GM21381 (cell line): ENCODE results near the gene RANBP2.
"Not testable (repeated sequence)": the region's sequence is repeated elsewhere in the genome, so short reads cannot be mapped to it uniquely, and the experiment has no call there.

Source experiments
- ATAC-seq: cut with Tn5 transposase; IDR thresholded peaks from one replicate; pipeline ENCODE4 v1.9.1; 2021; ENCODE audit warnings: mild to moderate bottlenecking, moderate library complexity; ENCODE audit not compliant: unreplicated experiment

RANBP2 gene

DNA sequence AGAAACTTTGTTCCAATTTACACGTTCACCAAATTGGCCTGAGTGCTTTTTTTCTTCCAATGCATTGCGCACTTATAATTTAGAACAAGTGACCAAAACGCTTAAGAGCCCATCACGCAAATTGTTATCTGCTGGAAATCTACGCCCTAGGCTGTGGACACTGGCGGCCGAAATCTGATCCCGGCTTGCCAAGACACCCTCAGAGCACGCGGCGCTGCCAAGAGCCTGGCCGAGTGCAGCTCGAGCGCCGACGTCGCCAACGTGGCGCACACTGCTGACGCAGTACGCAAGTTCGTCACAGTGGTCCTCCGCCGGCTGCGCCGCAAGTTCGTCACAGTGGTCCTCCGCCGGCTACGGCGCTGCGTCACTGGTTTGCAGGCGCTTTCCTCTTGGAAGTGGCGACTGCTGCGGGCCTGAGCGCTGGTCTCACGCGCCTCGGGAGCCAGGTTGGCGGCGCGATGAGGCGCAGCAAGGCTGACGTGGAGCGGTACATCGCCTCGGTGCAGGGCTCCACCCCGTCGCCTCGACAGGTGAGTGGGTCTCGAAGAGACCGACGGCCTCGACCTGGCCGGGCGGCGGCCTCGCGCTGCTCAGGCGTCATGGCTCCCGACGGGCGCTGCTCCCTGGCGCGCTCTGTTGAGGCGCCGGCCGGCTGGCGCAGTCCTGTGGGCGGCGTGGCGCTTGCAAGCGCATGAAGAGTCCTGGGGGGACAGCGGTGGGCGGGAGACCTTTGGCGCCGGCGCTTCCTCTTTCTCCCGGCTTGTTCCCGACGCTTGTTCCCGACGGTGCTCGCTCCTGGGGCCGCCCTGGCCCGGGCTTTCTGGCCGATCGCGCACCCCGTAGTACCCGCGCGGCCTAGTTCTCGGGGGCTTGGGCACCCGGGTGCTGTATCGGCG, at the start of gene RANBP2:
Gene RANBP2, plus strand, starts transcription at position 334 of the 896 bp plus-strand sequence. Its CDS starts 125 bp downstream, at position 459.
- ATAC-seq = peak; percentile 98

- ATAC-seq = not testable (repeated sequence)
Measured at GRCh38 chr2:108670282-108670681, 49.0 kb upstream of the RANBP2 start.

GRCh38 chr2:108672200-108672805, 47.0 kb upstream of the RANBP2 start:
- ATAC-seq = not testable (repeated sequence)

GRCh38 chr2:108676522-108676921, 42.8 kb upstream of the RANBP2 start:
- not testable (repeated sequence) for ATAC-seq

GRCh38 chr2:108677239-108677744, 42.0 kb upstream of the RANBP2 start:
- not testable (repeated sequence) for ATAC-seq

DNA sequence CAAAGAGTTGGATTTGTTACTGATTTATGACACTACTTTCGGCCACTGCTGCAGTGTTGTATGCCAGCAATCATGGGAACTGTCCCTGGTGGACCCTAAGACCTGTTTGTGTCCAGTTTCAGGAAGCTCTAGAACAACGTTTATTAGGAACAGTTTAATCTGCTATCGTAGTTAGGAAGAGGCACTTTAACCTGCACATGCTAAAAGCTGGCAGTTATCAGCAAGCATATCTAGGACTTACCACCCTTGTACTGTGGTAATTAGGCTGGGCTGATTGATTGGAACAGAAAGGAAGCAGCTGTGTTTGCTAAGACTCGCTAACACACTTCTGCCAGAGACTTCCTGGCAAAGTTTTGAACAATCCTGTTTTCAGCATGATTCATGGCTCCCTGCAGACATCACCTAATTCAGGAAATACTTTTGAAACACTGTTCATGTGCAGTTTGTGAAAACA, 41.1 kb upstream of the RANBP2 start:
- ATAC-seq = not testable (repeated sequence)

- ATAC-seq = not testable (repeated sequence)
Measured at GRCh38 chr2:108680805-108681204, 38.5 kb upstream of the RANBP2 start.

DNA sequence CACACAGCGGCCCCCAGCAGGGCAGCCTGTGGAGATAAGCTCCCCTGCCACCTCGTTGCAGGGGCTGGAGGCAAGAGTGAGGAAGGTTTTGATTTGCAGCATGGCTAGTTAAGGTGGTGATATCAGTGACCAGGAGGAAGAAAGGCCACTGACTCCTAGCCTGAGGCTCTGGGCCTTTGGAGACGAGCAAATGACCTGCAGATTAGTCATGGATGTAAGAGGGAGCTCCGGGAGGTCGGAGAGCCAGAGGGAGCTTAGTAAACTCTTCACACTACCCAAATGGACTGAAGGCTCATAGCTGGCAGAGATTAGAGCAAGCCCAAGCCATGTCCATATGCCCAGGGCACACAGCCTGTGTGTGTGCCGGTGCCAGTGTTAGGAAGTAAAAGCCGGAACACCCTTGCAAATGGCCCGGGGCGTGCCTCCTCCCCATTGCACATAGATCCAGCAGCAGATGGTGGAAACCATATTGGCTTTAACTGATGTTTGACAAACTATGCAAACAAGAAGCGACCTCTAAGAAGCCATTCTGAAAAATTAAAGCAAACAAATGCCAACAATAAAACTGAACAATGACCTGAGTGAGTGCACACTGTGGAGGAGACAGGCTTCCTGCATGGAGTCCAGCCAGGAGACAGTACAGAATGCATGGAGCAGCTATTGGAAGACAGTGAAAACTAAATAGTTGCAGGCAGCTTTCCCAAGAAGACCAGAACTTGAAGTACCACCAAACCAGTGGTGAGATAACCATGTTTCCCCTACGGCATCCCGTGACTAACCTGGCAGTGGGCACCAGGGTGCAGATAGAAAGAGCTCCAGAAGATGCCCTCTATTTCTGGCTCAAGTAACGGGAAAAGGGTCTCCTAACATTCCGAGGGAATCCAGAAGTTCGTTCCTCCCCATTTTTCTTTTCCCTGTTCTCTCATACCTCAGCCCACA, 30.2 kb upstream of the RANBP2 start:
- ATAC-seq = not testable (repeated sequence)

- ATAC-seq = peak; percentile 77
Measured at GRCh38 chr2:108690001-108690400, 29.3 kb upstream of the RANBP2 start.

DNA sequence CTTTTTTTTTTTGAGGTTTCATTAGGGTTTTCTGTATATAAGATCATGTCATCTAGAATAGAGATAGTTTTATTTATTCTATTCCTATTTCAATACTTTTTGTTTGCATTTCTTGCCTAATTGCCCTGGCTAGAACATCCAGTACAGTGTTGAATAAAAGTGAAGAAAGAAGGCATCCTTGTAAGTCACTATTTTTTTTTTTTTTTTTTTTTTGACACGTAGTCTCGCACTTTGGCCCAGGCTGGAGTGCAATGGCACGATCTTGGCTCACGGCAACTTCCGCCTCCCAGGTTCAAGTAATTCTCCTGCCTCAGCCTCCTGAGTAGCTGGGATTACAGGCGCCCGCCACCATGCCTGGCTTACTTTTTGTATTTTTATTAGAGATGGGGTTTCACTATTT, 27.8 kb upstream of the RANBP2 start:
- no peak for ATAC-seq

- no peak for ATAC-seq
Measured at GRCh38 chr2:108701208-108701607, 18.1 kb upstream of the RANBP2 start.

GRCh38 chr2:108701806-108702205, 17.5 kb upstream of the RANBP2 start:
- no peak for ATAC-seq

GRCh38 chr2:108704871-108705270, 14.4 kb upstream of the RANBP2 start:
- no peak for ATAC-seq

GRCh38 chr2:108707300-108707699, 12.0 kb upstream of the RANBP2 start:
- ATAC-seq = no peak

GRCh38 chr2:108716971-108717370, 2.3 kb upstream of the RANBP2 start:
- not testable (repeated sequence) for ATAC-seq

DNA sequence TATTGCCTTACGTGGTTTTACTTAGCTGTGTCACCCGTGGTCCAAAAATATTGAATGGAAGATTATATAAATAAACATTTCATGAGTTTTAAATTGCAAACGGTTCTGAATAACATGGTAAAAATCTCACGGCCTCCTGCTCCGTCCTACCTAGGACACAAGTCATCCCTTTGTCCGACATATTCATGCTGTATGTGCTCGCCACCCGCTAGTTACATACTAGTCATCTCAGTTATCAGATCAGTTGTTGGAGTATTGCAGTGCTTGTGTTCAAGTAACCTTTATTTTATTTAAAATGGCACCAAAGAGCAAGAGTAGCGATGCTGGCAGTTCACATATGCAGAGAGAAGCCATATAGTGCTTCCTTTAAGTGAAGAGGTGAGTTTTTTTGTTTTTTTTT, 6.8 kb downstream of the RANBP2 start:
- ATAC-seq = not testable (repeated sequence)

DNA sequence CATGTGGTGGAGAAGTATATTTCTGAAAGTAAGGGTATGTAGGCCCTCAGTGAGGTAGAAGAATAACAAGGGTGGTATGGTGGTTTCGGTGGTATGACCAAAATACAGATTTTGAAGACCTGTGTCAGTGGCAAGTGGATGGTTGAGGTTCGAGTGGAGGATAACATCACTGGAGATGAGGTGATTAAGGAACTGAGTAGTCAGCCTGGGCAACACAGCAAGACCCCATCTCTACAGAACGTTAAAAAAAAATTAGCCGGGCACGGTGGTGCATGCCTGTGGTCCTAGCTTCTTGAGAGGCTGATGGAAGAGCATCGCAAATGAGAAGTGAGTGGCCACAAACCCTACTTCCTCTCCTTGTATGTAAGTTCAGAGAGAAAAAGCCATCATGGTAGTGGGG, 15.4 kb downstream of the RANBP2 start:
- ATAC-seq = not testable (repeated sequence)

DNA sequence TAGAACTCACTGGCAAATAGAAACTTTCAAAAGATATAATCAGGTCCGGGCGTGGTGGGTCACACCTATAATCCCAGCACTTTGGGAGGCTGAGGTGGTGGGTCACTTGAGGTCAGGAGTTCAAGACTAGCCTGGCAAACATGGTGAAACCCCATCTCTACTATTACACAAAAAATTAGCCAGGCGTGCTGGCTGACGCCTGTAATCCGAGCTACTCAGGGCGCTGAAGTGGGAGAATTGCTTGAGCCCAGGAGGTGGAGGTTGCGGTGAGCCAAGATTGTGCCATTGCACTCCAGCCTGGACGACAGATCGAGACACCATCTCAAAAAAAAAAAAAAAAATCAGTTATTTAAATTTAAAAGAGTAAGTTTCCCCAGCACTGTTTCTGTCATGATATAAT, 38.7 kb downstream of the RANBP2 start:
- ATAC-seq = not testable (repeated sequence)

DNA sequence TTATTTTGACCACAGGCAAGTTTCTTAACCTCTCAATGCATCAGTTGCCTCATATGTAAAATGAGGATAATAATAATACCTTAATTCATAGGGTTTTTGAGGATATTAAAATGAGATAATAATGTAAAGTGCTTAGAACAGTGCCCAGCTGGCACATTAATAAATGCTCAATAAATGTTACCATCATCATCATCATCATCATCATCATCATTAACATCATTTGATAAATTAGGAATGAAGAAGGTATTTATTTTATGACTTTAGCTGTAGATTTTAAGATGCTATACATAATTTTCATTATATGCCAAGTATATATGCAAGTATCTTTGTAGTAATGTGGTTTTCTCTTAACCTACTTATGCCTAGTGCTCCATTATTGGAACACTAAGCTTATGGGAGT, 43.3 kb downstream of the RANBP2 start:
- ATAC-seq = not testable (repeated sequence)

GRCh38 chr2:108766671-108767070, 47.4 kb downstream of the RANBP2 start:
- ATAC-seq = not testable (repeated sequence)

DNA sequence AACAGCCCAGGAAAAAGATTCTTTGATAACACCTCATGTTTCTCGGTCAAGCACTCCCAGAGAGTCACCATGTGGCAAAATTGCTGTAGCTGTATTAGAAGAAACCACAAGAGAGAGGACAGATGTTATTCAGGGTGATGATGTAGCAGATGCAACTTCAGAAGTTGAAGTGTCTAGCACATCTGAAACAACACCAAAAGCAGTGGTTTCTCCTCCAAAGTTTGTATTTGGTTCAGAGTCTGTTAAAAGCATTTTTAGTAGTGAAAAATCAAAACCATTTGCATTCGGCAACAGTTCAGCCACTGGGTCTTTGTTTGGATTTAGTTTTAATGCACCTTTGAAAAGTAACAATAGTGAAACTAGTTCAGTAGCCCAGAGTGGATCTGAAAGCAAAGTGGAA, 48.6 kb downstream of the RANBP2 start:
- ATAC-seq = not testable (repeated sequence)
